Stimulated activated CD4-positive, alpha-beta T cell treated with anti-CD3 and anti-CD28 coated beads, TNF-alpha, amount 100 ng/mL, for 24 hours (primary cell): ENCODE data around the gene IRF8.
"Not testable (repeated sequence)": the region's sequence is repeated elsewhere in the genome, so short reads cannot be mapped to it uniquely, and the experiment has no call there.

Experiments used
- DNase-seq, 3 experiments: peaks; one replicate each; pipeline ENCODE4 v3.0.0-alpha.2; 2020; ENCODE audit warnings: low read depth in 3 of 3

The IRF8 gene

DNA sequence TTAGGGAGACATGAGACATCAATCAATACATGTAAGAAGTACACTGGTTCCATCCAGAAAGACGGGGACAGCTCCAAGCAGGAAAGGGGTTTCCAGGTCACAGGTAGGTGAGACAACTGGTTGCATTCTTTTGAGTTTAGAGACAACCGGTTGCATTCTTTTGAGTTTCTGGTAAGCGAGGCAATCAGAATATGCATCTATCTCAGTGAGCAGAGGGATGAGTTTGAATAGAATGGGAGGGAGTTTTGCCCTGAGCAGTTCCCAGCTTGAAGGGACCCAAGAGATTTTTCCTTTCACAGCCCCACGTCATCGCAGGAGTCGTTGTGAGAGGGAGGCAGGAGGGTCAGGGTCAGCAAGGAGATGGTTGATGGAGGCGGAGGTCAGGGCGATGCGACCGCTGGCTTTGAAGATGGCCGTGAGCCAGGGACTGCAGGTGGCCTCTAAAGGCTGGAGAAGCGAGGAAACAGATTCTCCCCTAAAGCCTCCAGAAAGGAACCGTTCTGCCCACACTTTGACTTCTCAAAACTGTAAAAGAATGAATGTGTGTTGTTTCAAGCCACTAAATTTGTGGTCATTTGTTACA lies 36.5 kb downstream of the IRF8 start:
- DNase-seq, result no peak

DNA sequence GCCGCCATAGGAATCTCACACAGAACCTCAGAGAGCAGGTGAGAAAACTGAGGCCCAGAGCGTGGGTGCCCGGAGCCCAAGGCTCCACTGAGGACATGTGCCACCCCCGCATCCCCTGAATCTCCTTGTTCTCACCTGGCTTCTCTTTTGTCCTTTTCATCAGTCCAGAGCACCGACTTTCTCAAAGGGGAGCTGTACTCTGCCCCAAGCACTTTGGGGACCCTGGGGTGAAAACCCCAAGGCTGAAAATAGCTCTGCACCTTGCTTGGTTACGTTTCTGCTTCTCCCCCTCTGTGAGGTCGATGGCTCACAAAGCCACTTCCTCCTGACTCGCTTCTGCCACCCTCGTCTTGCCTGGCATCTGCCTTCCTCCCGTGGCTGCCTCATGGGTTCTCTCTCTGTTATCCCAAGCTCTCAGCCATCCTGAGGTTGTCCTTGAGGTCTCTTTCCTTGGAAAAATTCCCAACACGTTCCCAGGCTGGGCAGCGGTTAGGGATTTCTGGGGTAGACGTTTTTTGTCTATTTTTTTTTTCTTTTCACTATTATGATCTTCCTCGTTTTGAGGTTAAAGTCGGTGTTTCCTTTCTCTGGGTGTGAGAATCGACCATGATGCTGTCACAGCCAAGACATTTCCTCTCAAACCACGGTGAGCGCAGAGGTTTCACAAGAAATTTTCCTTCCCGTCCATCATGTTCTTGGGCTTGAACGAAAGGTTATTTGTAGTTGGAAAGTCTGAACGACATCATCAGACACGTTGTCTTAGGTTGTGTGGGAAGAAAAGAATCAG lies 37.2 kb downstream of the IRF8 start:
- peak; percentile 57 to 78 (median 63) for DNase-seq

DNA sequence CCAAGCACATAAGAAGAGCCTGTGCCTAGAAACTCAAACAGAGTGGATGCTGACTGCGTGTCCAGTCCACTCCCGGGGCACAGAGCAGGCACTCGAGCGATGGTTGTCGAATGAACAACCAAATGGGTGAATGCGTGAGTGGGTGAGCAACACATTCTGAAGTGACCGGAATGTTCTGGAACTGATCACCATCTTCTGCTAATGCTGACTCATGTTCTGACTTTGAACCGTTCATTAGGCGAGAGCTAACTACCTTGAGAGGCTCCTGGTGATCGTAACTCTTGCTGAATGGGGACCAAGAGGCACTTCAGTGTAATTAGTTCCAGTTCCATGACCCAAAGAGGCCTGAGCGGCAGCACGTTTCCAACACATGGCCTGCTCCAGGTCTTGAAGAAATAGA lies 37.9 kb downstream of the IRF8 start:
- no peak for DNase-seq

DNA sequence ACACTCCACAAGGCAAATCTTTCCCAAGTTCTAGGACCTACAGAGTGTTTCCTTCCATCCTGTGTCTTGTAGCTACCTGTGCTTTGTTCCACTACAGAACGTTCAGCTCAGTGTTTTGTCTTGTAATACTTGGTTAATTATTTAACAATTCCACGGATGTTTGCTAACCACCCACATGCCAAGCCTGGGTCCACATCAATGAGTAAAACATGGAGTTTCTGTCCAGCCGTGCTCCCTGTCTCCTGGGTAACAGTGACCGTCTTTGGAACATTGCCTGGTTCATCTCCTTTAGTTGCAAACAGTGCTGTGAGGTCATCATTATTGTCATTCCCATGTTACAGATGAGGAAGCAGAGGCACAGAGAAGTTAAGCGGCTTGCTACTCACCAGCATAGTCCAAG lies 41.3 kb downstream of the IRF8 start:
- DNase-seq, result no peak

DNA sequence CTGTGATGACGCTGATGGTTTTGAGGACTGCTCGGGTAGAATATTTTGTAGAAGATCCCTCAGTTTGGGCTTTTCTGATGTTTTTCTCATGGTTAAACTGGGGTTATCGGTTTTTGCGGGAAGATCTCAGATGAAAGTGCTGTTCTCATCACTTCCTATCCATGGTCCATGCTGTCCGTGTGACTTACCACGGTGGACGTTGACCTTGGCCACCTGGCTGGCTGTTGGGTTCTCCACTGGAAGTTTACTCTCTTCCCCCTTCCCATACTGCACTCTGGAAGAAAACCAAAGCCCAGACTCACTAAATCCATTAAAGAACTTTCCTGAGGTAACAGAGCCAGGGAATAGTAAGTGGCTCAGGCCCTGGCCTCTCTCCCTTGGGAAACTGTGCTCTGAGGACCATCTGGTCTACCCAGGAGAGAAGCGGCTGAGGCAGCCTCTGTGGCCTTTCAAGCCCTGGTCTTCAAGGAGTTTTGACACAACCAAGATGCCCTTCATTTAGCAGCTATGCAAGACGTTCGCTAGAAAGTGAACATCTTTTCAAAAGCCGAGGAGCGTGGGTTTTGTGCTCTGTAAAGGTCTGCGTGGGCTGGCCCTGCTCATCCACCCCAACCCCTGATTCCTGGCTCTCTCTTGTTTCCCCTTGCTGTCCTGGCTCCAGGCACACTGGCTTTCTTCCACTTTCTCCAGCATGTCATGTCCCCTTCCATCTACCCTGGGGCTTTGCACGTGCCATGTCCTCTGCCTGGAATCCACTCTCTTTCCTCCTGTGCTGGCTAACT lies 43.1 kb downstream of the IRF8 start:
- DNase-seq, result no peak

DNA sequence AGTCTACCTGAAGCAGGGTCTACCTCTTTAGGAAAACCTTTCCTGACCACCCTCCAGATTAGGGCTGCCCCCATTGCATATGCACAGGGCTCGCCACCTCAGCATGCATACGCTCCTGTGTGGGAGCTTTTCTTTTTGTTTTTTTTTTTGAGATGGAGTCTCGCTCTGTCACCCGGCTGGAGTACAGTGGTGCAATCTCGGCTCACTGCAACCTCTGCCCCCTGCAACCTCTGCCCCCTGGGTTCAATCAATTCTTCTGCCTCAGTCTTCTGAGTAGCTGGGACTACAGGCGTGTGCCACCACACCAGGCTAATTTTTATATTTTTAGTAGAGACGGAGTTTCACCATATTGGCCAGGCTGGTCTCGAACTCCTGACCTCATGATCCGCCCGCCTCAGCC lies 43.7 kb downstream of the IRF8 start:
- not testable (repeated sequence) for DNase-seq

DNA sequence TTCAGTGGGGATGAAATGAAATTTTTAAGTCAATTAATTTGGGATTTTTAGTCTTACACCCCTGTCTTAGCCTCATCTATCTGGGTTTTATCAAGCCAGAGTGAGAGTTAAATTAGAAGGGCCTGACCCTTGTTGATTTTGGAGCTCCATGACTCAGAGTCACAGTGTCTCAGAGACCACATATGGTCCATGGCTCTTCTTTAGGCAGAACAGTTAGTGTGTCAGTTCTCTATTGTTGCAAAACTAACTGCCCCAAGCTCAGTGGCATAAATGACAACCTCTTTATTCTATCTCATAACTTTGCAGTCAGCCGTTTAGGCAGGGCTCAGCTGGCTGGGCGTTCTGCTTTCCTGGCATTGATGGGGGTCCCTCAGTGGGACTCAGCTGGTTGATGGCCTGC lies 44.7 kb downstream of the IRF8 start:
- no peak for DNase-seq

DNA sequence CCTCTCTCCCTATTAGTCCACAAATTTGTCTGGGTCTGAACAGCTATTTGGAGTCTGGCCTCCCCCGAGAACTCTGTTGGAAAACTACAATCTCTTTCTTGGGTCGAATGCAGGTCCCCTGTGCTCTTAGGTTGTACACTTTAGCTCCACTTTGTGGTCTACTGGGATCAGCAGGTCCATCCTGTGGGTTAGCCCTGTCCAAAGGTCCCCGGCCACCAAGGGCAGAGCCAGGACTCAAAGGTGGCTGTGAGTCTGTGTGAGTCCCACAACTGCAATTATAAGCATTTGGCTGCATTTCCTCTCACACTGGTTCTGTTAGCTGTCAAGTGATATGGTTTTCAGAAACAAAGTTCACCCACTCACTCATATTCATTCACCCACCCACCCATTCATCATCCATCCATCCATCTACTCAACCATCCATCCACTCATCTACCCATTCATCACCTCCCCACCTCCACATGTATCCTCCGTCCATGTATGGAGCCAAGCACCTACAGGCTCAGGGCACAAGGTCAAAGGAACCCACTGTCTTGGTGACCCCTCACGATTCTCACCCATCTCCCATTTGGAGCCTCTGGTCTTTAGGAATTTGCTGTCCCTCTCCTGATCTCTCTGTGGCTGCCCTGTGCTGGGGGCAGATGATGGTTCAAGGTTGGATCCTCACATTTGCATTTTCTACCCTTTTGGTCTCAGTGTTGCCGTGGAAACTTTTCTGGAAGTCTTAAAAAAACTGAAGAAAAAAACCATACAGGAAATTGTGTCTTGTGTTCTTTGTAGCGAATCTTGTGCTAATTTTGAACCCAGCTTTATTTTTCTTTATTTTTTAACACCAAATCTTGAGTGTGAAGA lies 45.8 kb downstream of the IRF8 start:
- DNase-seq, result no peak

DNA sequence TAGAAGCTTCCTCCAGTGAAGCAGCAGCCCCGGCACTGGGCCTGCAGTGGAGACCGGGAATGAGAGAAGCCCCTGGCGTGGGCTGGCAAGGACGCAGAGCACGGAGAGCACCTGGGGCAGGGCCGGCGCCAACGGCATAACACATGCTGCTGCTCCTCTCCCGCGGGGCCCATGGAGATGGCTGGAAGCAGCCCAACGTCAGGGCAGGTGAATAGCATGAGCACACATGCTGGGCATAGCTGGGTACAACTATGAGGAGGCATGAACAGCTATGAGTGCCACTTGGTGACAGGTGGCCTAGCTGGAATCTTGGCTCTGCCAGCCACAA lies 46.4 kb downstream of the IRF8 start:
- no peak for DNase-seq

DNA sequence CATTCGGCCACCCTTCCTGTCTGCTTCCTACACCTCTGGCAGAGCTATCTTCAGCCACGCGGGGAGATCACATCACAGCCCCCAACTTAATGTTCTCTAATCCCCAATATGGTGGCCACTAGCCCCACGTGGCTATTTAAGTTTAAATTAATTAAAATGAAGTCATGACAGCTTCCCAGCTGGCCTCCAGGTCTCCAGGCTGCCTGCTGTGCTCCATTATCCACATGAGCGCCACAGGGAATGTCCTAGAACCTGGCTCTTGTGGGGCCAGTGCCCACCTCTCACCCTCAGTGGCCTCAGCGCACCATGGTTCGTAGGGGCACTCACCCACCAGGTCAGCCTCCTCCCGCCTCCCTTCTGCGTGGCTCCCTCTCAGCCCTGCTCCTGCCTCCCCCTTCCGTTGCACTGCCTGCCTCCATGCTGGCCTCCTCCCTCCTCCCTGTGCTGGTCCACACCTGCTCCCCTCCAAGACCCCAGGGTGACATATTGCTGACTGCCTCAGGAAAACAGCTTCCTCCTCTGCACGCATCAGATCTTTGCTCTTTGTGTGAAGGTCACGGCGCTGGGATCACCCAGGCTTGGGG lies 47.7 kb downstream of the IRF8 start:
- no peak for DNase-seq

DNA sequence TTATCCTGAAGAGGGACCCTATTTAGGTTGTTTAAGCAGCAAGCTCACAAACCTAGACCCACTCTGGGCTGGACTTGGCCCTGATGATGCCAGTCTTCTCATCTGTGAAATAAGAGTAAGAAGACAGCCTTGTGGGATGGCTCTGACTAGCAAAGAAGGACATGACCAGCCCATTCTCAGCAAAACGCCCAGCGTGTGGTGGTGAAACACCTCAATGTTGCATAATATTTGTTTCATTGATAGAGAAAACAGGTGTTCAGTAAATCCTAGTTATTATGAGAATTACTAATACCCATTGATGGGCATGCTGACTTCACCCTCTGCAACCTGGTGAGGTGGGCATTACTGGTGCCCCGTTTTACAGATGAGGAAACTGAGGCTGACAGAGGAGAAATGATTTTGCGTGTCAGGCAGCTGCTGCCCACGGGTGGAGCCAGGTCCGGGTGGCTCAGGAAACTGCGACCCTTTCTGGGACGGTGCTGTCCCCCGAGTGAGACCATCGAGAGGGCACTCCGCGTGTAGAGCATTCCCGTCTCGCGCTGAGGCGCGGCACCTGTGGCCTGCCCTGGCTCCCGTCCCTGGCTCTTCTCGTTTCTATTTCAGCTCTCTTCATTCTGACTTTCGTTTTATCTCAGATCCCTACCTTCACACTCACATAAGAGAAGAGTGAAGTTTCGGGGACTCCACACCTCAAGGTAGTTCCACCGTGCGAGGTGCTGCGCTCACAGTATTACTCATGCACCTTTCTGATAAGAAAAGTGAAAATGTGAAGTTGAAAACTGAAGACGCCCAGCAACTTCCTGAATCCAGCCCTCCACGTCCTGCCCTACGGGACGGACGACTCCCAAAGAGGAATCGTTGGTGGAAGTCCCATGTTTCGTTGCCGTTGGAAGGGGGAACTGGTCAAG lies 48.5 kb downstream of the IRF8 start:
- DNase-seq, result peak in 2 of 3 experiments; percentile 35 to 68

DNA sequence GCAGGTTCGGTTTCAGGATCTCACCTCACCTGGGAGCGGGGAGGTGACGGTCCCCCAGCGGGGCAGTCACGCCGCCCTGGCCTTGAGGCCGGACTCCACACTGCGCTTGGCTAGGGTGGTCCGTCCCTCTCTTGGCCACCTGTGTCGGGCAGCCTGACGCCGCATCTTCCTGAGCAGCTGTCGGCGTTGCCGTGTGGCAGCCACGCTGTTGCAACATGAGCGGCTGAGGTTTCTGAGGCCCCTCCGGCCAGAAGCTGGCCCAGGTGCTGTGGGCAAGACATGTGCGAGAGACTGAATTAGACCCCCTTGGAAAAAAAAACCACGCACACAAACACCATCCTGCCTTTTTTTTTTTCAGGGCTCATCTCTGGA lies 49.2 kb downstream of the IRF8 start:
- DNase-seq, result no peak

DNA sequence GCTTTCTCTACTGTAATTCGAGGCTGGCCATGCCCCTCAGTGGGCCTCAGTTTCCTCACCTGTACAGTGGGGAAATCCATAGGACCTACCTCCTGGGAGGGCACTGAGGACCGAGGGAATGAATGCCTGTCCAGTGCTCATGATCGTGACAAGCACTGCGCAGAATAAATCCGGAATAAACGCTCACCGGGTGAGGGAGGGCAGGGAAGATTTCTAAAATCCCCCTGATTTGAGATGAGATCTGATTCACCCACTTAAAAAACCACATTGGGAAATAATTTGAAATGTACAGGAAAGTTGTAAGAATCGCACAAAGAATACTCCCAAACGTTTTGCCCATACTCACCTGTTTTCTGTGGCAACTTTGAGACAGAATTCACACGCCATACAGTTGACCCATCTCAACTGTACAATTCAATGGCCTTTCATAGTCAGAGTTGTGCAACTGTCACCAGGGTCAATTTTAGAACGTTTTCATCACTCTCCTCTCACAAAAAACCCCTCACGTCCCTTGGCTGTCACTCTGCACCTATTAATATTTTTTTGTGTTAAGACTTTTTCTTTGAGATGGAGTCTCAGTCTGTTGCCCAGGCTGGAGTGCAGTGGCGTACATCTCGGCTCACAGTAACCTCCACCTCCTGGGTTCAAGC lies 49.8 kb downstream of the IRF8 start:
- no peak for DNase-seq

DNA sequence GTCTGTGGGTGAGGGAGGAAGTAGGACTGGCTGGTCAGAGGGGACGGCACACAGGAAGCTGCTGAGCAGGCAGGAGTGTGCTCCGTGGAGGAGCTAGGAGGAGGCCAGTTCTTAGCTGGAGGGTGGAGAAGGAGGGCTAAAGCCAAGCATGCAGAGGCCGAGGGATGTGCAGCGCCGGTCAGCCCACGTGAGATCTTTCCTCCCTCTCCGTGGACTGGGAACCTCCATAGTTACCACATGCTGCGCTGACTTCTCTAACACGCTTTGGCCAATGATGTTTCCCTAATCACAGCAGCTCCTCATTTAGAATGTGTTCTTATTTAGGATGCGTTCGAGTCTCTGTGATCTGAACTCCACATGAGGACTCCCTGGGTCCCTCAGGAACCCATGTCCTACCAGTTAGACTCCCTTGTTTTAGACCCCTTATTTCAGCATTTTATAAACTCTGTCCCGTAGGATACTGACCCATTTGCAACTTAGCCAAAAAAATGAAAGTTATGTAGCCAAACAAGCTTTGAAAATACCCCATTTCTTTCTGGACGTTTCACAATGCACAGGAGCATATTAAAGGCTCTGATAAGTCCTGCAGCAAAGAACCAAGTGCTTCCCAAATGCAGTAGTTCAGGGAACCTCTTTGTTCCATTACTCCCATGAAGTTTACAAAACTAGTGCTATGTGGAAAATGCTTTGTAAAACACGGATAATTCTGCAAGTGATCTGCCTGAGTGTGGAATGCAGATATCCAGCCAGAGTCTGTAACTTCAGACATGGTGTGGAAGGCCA lies 51.4 kb downstream of the IRF8 start:
- no peak for DNase-seq

DNA sequence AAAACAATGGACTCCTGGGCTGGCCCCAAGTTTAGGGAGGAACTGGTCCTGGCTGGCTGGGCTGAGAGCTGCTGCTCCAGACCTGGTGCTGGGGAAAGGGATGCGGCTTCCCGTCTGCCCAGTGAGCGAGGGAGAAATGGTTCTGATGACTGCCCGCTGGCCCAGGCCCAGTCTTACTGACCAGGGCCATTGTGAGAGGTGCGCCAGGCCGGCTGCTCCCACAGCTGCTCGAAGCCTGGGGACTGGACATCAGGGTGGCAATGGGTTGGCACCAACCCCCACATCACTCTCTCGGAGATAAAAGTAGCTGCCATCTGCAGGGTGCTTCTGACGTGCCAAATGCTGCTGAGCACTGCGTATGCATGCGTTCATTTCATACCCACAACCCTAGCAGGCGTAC lies 53.2 kb downstream of the IRF8 start:
- DNase-seq, result no peak

DNA sequence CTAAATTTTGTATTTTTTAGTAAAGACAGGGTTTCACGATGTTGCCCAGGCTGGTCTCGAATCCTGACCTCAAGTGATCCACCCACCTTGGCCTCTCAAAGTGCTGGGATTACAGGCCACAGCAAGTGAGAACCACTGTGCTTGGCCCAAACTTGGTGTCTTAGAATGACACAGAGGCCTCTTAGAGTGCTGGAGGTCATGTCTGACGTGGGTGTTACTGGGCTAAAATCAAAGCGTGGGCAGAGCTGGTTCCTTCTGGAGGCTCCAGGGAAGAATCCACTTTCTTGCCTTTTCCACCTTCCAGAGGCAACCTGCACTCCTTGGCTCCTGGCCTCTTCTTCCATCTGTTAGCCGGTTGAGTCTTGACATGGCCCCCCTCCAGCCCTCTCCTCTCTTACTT lies 53.8 kb downstream of the IRF8 start:
- DNase-seq, result no peak

DNA sequence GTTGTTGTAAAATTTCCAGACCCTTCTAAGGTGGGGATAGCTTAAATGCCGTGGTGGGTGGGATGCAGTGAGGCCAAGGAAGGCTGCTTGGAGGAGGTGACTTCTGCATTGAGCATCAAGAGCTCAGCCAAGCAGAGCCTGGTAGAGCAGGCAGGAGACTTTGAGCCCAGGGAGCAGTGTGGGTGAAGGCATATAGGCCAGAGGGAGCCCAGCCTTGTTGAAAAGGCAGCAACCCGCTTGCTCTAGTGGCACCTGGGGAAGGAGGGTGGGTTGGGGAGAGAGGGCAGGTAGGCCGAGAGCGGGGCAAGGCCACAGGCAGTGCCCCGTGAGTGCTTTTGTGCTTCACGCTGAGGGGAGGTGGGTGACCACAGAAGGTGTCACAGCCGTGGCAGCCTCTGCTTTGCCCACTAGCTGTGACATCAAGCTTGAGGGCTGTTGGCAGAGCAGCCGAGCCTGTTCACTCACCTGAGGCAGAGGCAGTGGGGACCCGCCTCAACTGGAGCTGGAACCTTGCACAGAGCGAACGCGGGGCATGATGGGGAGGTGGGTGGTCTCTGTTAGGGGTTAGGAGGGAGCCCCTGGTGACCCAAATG lies 56.1 kb downstream of the IRF8 start:
- DNase-seq, result no peak

DNA sequence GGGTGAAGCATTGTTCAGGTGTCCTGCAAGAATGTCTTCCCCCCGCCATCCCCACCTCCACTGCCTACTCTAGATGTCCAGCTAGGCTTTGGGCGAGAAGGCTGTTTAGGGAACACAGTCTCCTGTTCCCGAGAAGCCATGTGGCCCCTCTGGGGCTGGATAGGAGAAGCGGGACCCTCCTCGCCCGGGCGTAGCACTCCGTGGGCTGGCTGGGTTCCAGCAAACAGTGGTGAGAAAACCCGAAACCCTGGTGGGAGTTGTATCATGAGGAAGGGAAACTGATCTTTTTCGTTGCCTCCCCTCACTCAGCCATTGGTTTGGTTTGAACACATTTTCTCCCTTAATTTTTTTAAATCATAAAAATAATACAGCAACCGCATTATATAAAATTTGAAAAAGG lies 56.6 kb downstream of the IRF8 start:
- DNase-seq, result peak in 1 of 3 experiments; percentile 48

DNA sequence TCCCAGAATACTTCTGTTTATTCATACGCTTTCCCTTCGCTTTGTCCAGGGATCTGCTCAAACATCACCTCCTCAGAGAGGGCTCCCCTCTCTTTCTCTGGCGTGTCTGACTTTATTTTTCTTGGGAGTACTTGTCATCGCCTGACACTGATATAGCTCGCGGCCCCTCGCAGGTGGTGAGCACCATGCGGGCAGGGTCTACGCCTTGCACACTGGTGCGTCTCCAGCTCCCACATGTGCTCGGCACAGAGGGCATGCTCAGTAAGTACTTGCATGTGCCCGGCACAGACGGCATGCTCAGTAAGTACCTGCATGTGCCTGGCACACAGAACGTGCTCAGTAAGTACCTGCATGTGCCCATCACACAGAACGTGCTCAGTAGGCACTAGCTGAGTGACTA lies 57.5 kb downstream of the IRF8 start:
- no peak for DNase-seq
